Panc1 (cell line): ENCODE results near the gene APOL4. TPM values are rescaled to one million over a fixed set of nuclear protein-coding genes. Genes with fewer than 3 reads are reported as not detected.

Source experiments
- ATAC-seq: fragments of 200-7000 bp; cut with Tn5 transposase; 2 replicates; pipeline ENCODE4 v1.9.1; 2020; ENCODE audit warnings: mild to moderate bottlenecking, moderate library complexity
- BruUV-seq: library from RNA; stranded (reverse); fragments of 400-500 nt; replicated peaks from 2 replicates; lab custom pipeline; 2021; lab: Mats Ljungman, UMichigan
- CTCF ChIA-PET: fragments of 300-600 bp; sonication (Branson Sonifier 250); formaldehyde crosslinking; loops from one replicate; lab custom pipeline; 2022; ENCODE audit warnings: antibody characterized with exemption; lab: Charles Lee
- POLR2A ChIA-PET: fragments of 300-600 bp; sonication (Branson Sonifier 250); formaldehyde crosslinking; loops from one replicate; lab custom pipeline; 2022; ENCODE audit warnings: antibody characterized with exemption; lab: Charles Lee
- DNase-seq: peaks from one replicate; pipeline ENCODE4 v3.0.0-alpha.2; 2010; ENCODE audit warnings: low read depth, low spot score
- H3K27ac ChIP-seq: 2 replicates; pipeline ENCODE4 v1.5.1; 2011; ENCODE audit warnings: mild to moderate bottlenecking, low read length, inconsistent platforms
- H3K27me3 ChIP-seq: fragments of 200-500 bp; sonication (Bioruptor generic); 2 replicates; pipeline ENCODE4 v1.6.0; 2014; ENCODE audit warnings: low read length, inconsistent platforms; ENCODE audit not compliant: control insufficient read depth, insufficient read depth
- H3K36me3 ChIP-seq: fragments of 200-500 bp; sonication (Bioruptor generic); 2 replicates; pipeline ENCODE4 v1.5.1; 2014; ENCODE audit warnings: inconsistent platforms, mild to moderate bottlenecking, low read length, moderate library complexity; ENCODE audit not compliant: control insufficient read depth, insufficient read depth
- H3K4me1 ChIP-seq: 2 replicates; pipeline ENCODE4 v1.5.1; 2011; ENCODE audit warnings: inconsistent platforms, mild to moderate bottlenecking, low read length, moderate library complexity; ENCODE audit not compliant: control insufficient read depth, insufficient read depth
- H3K4me3 ChIP-seq, 2 experiments: 2 replicates each; pipeline ENCODE4 v1.5.1; 2011 to 2012; ENCODE audit warnings: low read depth in 2 of 2, low read length in 2 of 2, mild to moderate bottlenecking in 2 of 2, inconsistent platforms in 1 of 2, moderate library complexity in 1 of 2
- H3K9me3 ChIP-seq: fragments of 200-500 bp; sonication (Bioruptor generic); 2 replicates; pipeline ENCODE4 v1.5.1; 2014; ENCODE audit warnings: low read depth, mild to moderate bottlenecking, inconsistent platforms, low read length, moderate library complexity; ENCODE audit not compliant: control insufficient read depth, insufficient read depth
- CTCF ChIP-seq: fragments of 450-650 bp; IDR thresholded peaks from 2 replicates; pipeline ENCODE4 v1.5.1; 2017; ENCODE audit warnings: mild to moderate bottlenecking
- POLR2AphosphoS5 ChIP-seq: IDR thresholded peaks from 2 replicates; pipeline ENCODE4 v1.6.1; 2012; ENCODE audit warnings: mild to moderate bottlenecking, low read depth, low read length, moderate library complexity
- REST ChIP-seq, 2 experiments: IDR thresholded peaks; 2 replicates each; pipeline ENCODE4 v1.6.1; 2011 to 2012; ENCODE audit warnings: low read depth in 2 of 2, control low read depth in 1 of 2, low read length in 1 of 2, mild to moderate bottlenecking in 1 of 2, moderate library complexity in 1 of 2; ENCODE audit not compliant: insufficient read depth in 1 of 2
- SIN3A ChIP-seq: IDR thresholded peaks from 2 replicates; pipeline ENCODE4 v1.6.1; 2012; ENCODE audit warnings: low read depth, mild to moderate bottlenecking, low read length, moderate library complexity, borderline replicate concordance; ENCODE audit not compliant: insufficient read depth
- TCF7L2 ChIP-seq: IDR thresholded peaks from 2 replicates; pipeline ENCODE4 v1.6.1; 2011; ENCODE audit warnings: mild to moderate bottlenecking, low read depth, low read length, inconsistent platforms
- in situ Hi-C: cut with HindIII; loops from 2 replicates; pipeline ENCODE4 v1.10.0; 2016; ENCODE audit warnings: low sequenced_read_pairs, low pct_unique_long_range_greater_than_20kb
- intact Hi-C: fragments of 100-400 bp; cut with micrococcal nuclease; formaldehyde crosslinking; loops from one replicate; pipeline ENCODE4 v1.10.0; 2022; ENCODE audit not compliant: unreplicated experiment
- total RNA-seq: library from RNA; stranded (reverse); gene quantifications from one replicate; pipeline ENCODE4 v1.2.1, GENCODE V29; 2021; ENCODE audit not compliant: unreplicated experiment

APOL4 gene
- total RNA-seq, 1 experiment from 2014 or later = not detected

- no peaks in the 10 kb centered on the region; the same call in 1 of the 2 replicates for H3K27me3 ChIP-seq
- in situ Hi-C loops = no loop called here
- no peak for TF ChIP-seq SIN3A
- no peak for TF ChIP-seq POLR2AphosphoS5
- no peak for TF ChIP-seq REST (IDR thresholded peaks at IDR 0.05; ENCODE audit: insufficient read depth in 1 of 2, low read depth in 2 of 2, low read length in 1 of 2)
- TF ChIP-seq TCF7L2 = no peak
- TF ChIP-seq CTCF = no peak
- DNase-seq = no peak
- no peak for ATAC-seq
- H3K9me3 ChIP-seq = no peaks in the 10 kb centered on the region
- CTCF ChIA-PET = no interaction called here
- H3K4me1 ChIP-seq = peaks cover 9% of the 10 kb centered on the region
- no peak within 1 kb of the TSS for H3K27ac ChIP-seq
- BruUV-seq = no TSS peak
- POLR2A ChIA-PET = no interaction called here
- no peaks in the 10 kb centered on the region for H3K36me3 ChIP-seq
- intact Hi-C loops = no loop called here
- peak within 1 kb of the TSS in 1 of 2 experiments; percentile 16; a peak in 1 of 4 replicates for H3K4me3 ChIP-seq
Measured at GRCh38 chr22:36160499-36160942, 41.1 kb downstream of the APOL4 start, which contains the start of gene APOL3. Gene APOL3 (minus strand): TSS chr22:36160755. CDS start chr22:36149055, 11,700 bp downstream.

GRCh38 chr22:36156515-36157419 is 44.8 kb downstream of the APOL4 start:
- intact Hi-C loops (no loop called here), in situ Hi-C loops (no loop called here)
- no peaks in the 10 kb centered on the region for H3K27me3 ChIP-seq
- ATAC-seq = peak; percentile 83
- ChIA-PET CTCF (interaction anchor here (1.0 kb wide), 1 partner anchor 23 kb away, joined by 3 read pairs; no protein-coding TSS in a partner anchor), POLR2A (no interaction called here)
- no peak for TF ChIP-seq REST (IDR thresholded peaks at IDR 0.05; ENCODE audit: insufficient read depth in 1 of 2, low read depth in 2 of 2, low read length in 1 of 2)
- no peak for TF ChIP-seq TCF7L2
- no peak for TF ChIP-seq SIN3A
- TF ChIP-seq CTCF = no peak
- no peak for TF ChIP-seq POLR2AphosphoS5
- no peaks in the 10 kb centered on the region for H3K9me3 ChIP-seq
- no TSS peak for BruUV-seq
- DNase-seq = peak; percentile 32
- peak overlapping the region; percentile 86 for H3K27ac ChIP-seq
- H3K36me3 ChIP-seq = no peaks in the 10 kb centered on the region
- peak overlapping the region; percentile 28 to 56 for H3K4me3 ChIP-seq
- H3K4me1 ChIP-seq = peaks cover 9% of the 10 kb centered on the region
